ENCODE results near the gene ESR1. TPM values are rescaled to one million over a fixed set of nuclear protein-coding genes. Genes with fewer than 3 reads are reported as not detected.

The ESR1 gene
- total RNA-seq, 1 experiment from 2014 or later = not detected

GRCh38 chr6:152096863-152097496 is 289.5 kb downstream of the ESR1 start:
- Histone ChIP-seq H4K5ac (ENCODE audit: insufficient read length, low read depth, low read length) (no peak overlapping the region), H3K79me2 (ENCODE audit: insufficient read depth, low read length) (no peaks in the 10 kb centered on the region), H3K79me1 (ENCODE audit: insufficient read depth, low read depth, low read length, poor library complexity, severe bottlenecking) (no peaks in the 10 kb centered on the region), H3K9ac (ENCODE audit: extremely low read depth, insufficient read length, low read length) (no peak overlapping the region), H3T11ph (ENCODE audit: low read length) (no peak overlapping the region), H3K4me2 (ENCODE audit: insufficient read depth, insufficient read length, low read length) (no peak overlapping the region), H4K20me1 (ENCODE audit: control insufficient read depth, insufficient read depth, insufficient read length) (no peaks in the 10 kb centered on the region), H2AK5ac (ENCODE audit: insufficient read length, low read length) (no peak overlapping the region), H3K4ac (ENCODE audit: low read depth, low read length) (no peak overlapping the region), H4K91ac (ENCODE audit: insufficient read length, low read depth, low read length) (no peak overlapping the region), H2BK20ac (ENCODE audit: low read depth, low read length, poor library complexity, severe bottlenecking) (no peak overlapping the region), H2BK120ac (ENCODE audit: low read depth, low read length, poor library complexity, severe bottlenecking) (no peak overlapping the region), H3K9me3 (ENCODE audit: control insufficient read depth, low read depth, low read length) (no peaks in the 10 kb centered on the region), H3K23me2 (ENCODE audit: insufficient read length, low read depth, low read length, poor library complexity, severe bottlenecking) (no peaks in the 10 kb centered on the region), H3K4me1 (ENCODE audit: insufficient read depth, low read length) (no peaks in the 10 kb centered on the region), H3K56ac (ENCODE audit: insufficient read length, low read depth, low read length) (no peak overlapping the region), H2BK12ac (ENCODE audit: insufficient read length, low read depth, low read length) (no peak overlapping the region), H2BK5ac (ENCODE audit: insufficient read length, low read length) (no peak overlapping the region), H3K14ac (ENCODE audit: insufficient read depth, low read length) (no peak overlapping the region), H3K18ac (ENCODE audit: insufficient read length, low read depth, low read length) (no peak overlapping the region), H3K27ac (ENCODE audit: insufficient read length, low read depth, low read length) (no peak overlapping the region), H2BK15ac (ENCODE audit: low read depth, low read length) (no peak overlapping the region), H2AFZ (ENCODE audit: low read length) (no peak overlapping the region), H3K27me3 (ENCODE audit: insufficient read depth, low read length) (no peaks in the 10 kb centered on the region), H3K23ac (ENCODE audit: insufficient read length, low read depth, low read length) (no peak overlapping the region), H4K8ac (replicated peaks; ENCODE audit: insufficient read length, low read depth, low read length) (no peak overlapping the region)
- TF ChIP-seq, protein P1, sequence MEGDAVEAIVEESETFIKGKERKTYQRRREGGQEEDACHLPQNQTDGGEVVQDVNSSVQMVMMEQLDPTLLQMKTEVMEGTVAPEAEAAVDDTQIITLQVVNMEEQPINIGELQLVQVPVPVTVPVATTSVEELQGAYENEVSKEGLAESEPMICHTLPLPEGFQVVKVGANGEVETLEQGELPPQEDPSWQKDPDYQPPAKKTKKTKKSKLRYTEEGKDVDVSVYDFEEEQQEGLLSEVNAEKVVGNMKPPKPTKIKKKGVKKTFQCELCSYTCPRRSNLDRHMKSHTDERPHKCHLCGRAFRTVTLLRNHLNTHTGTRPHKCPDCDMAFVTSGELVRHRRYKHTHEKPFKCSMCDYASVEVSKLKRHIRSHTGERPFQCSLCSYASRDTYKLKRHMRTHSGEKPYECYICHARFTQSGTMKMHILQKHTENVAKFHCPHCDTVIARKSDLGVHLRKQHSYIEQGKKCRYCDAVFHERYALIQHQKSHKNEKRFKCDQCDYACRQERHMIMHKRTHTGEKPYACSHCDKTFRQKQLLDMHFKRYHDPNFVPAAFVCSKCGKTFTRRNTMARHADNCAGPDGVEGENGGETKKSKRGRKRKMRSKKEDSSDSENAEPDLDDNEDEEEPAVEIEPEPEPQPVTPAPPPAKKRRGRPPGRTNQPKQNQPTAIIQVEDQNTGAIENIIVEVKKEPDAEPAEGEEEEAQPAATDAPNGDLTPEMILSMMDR (conservative IDR thresholded peaks at IDR 0.05) = no peak
- Mint-ChIP-seq H3K27ac (no peak overlapping the region), H3K36me3 (ENCODE audit: insufficient read depth in 1 of 3, low read depth in 3 of 3) (no peaks in the 10 kb centered on the region), H3K27me3 (ENCODE audit: low read depth) (no peaks in the 10 kb centered on the region), H3K4me1 (peaks cover 12 to 17% of the 10 kb centered on the region in 2 experiments), H3K4me3 (no peak overlapping the region), H3K9me3 (no peaks in the 10 kb centered on the region)
- no peak for DNase-seq
- whole genome bisulfite sequencing (ENCODE audit: extremely low coverage, insufficient read length, low lambda C conversion rate) = no CpG with 5 or more reads among the region's 5 CpGs
